Activated CD4-positive, CD25-positive, alpha-beta regulatory T cell treated with anti-CD3 and anti-CD28 coated beads, Interleukin-2, amount 50 U/mL, for 16 hours (primary cell): ENCODE measurements around the gene SYT6.

Experiments used
- DNase-seq: peaks from one replicate; pipeline ENCODE4 v3.0.0-alpha.2; 2020; ENCODE audit warnings: low read depth, low spot score

Gene SYT6

GRCh38 chr1:114153261-114154145, at the start of gene SYT6:
TSS of gene SYT6 (minus strand) at chr1:114153869. CDS start at chr1:114153772, 97 bp downstream.
- DNase-seq: no peak

GRCh38 chr1:114201486-114201885, 47.8 kb upstream of the SYT6 start:
- DNase-seq: no peak

DNA sequence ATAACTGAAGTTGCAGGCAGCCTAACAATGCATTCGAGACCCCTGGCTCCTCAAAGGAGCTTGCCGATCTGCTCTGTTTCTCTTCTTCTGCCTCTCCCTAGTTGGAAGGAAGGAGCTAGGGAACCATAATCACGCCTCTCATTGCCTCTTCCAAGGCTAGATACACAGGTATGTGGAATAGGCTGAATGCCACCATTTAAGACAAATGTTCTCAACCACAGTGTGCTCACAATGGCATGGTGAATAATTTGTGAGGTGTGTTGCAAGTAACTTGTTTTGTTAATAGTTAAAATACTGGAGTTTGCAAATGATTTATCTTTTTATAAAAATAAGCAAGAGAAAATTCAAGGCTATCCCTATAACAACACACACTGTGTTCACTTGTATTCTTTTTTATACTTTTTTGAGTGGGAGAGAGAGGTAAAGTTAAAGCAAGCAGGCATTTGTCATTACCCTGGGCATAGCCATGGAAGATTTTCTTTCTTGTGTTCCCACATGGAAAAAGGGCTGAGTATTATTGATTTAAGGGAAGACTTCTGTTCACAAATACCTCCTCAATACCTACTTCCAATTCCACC, 45.4 kb upstream of the SYT6 start:
- no peak for DNase-seq

DNA sequence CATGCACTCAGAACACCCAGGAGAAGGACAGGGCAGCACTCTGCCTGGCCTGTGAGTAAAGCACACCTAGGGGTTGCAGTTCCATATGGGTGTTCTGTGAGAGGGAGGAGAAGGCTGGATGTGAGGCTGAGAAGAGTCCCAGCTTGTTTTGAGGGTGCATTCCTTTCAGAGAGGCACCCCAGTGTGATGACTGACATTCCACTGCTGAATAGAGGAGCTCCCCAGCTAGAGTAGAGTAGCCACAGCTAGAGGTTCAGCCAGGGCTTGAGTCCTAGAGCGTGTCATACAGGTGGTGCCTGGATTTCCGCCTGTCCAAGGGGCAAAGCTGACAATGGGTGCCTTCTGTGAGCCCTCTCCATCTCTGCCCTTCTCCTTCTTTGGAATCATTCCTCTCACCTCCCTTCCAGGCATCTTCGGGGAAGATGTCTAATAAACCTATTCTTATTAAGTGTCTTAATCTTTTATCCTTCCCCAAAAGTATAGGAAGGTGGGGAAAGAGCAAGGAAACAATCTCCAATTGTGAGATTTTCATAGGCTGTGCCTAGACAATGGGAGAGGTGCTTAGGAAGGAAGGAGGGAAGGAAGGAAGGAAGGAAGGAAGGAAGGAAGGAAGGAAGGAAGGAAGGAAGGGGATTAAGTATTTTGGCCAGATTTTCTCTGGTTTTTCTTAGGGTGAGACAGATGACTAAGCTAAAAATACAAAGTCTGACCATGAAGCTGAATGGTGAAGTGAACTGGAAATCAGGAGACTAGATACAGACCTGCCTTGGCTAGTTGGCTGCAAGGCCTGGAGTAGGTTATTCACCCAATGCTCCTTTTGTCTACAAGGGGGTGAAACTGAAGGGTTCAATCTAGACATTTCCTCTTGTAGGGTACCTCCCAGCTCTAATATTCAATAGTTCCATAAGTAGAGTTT, 43.6 kb upstream of the SYT6 start:
- no peak for DNase-seq

GRCh38 chr1:114195819-114196218, 42.1 kb upstream of the SYT6 start:
- no peak for DNase-seq

GRCh38 chr1:114192328-114192727, 38.7 kb upstream of the SYT6 start:
- DNase-seq: no peak

GRCh38 chr1:114189398-114189797, 35.7 kb upstream of the SYT6 start:
- DNase-seq: no peak

GRCh38 chr1:114181356-114181755, 27.7 kb upstream of the SYT6 start:
- no peak for DNase-seq

DNA sequence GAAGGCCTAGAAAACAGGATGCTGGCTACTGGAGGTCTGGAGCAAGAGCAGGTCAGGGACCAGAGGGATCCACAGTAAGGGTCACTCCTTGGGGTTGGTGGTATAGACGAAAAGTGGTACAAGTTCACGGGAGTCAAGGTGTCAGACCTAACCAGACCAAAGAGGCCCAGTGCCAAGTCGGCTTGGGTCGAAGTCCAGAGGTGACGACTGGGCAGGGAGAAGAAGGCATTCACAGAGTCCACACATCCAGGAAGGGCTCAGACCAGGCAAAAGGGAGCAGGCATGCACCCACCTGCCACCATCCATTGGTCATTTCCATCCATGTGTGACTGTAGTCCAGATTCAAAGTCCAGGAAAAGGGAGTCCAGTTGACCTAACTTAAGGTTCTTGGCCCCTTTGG, 27.1 kb upstream of the SYT6 start:
- DNase-seq: no peak

GRCh38 chr1:114178936-114179335, 25.3 kb upstream of the SYT6 start:
- DNase-seq: no peak

DNA sequence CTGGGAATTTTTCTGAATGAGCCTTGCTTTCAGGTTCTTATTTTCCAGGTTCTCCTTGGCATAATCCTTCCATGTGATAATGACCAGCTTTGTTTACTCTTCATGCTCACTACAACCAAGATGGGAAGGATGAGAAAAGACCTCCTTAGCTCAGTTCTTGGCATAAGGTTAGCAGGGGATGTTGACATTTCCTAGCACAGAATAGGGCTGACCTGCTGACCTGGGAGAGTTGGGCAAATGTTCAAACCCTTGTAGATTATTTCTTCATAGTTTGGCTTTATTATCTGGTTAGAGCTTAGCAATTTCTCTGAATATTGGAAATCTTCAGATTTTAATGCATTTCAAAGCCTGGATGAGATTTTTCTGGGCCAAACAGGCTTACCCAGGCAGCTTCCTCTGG, 23.6 kb upstream of the SYT6 start:
- no peak for DNase-seq

GRCh38 chr1:114176366-114176765, 22.7 kb upstream of the SYT6 start:
- no peak for DNase-seq

GRCh38 chr1:114173680-114174079, 20.0 kb upstream of the SYT6 start:
- DNase-seq: no peak

DNA sequence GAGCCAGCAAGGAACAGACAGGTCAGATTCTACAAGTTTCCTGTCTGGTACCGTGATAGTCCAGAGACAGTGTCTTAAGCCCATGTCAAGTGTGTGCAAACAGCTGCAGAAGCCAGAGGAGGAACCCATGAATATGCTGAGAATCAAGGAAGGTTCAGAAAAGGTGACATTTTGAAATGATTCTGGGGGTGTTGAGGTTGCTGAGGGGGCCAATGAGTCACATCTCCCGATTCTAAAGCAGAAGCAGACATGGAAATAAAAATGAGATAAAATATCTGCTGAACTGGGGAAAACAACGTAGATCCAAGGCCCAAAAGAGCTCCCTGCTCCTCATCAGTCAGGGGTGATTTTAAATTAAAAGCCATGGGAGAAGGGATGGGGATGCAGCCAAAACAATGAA, 15.8 kb upstream of the SYT6 start:
- DNase-seq: no peak

GRCh38 chr1:114167226-114167625, 13.6 kb upstream of the SYT6 start:
- DNase-seq: no peak

DNA sequence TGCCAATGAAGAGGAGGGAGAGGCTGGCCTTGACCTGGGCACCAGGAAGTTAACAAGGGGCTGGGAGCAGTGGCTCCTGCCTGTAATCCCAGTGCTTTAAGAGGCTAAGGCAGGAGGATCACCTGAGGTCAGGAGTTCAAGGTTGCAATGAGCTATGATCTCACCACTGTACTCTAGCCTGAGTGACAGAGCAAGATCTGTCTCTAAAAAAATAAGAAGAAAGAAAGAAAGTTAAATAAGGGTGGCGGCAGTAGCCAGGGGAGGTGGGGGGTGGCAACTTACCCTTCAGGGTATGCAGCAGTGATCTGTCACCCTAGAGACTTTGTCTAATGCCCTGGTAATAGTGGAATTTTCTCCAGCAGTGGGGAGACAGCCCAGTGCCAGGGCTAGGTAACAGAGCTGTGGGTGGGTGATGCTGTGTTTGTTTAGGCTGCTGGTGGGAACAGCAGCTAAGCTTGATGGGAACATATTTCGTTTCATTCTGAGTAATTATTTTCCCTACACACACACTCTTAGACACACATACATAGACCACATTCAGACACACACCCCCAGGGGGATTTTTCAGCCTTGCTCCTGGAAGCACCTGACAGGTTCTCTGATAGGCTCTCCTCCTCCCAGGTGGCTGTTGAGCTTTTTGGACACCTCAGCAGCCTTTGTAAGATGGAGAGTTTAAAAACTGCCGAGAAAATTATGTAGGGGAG, 11.3 kb upstream of the SYT6 start:
- no peak for DNase-seq

DNA sequence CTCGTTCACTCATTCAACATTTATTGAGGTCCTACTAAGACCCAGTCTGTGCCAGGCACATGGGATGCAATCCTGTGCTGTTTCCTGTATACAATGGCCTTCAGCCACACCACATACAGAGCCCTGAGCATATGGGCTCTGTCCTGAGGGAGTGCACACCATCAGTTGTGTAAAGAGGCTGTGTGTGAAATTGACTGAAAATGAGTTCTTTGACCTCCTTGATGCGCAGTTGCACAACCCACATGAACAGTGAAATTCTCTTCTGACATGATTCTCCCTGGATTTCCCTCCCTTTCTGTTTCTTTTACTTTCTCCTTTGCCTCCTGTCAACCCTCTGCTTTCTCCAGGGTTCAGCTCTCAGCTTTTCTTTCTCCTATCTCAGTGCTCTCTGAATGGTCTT, 6.3 kb upstream of the SYT6 start:
- DNase-seq: no peak

GRCh38 chr1:114157275-114157660, 3.6 kb upstream of the SYT6 start:
- DNase-seq: no peak

DNA sequence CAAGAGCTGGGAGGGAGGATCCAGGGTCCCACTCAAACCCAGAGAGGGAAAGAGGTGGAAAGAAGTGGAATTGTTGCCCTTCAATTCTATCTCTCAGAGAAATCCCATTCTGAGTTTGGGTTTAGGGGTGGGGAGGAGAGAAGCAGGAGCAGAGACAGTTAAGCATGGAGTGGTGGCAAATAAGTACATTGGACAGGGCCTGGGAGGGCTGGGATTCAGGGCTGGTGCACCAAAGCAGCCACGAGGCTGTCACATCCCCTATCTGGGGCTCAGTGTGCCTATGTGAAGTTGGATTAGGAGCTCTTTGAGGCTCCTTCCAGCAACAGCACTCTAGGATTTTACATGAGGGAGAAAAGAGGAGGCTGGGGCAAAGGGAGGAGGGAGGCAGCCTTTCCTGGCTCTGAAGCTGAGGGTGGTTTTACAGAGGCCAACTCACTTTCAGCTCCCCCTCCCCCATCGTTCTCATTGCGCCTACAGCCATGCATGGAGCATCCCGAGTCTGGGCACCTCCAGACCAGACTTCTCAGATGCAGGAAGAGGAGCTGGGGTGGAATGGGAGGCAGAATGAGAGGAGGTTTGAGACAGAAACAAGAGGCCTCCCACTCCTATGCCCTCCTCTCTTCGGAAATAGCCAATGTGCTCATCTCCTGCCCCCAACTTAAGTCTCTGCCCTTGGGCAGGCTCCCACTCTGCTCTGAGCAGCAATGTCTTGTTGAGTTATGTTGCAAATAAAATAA, 3.0 kb upstream of the SYT6 start:
- DNase-seq: no peak

DNA sequence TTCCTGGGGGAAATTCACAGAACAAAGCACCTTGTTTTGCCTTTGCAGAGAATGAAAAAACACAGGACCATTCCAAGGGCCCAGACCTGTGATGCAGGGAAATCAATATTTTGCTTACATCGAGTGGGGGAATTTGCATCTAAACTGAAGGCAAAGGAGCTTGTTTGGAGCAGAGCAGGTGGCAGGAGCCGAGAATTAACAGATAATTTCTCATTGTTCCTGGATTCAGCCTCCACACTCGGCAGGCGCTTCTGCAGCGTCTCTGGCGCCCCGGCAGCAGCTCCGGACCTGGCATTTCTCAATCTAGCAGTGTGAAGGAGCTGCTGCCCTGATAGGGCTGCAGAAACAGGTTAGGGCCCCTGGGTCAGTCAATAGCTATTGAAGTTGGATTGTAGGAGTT, 2.0 kb upstream of the SYT6 start:
- no peak for DNase-seq

DNA sequence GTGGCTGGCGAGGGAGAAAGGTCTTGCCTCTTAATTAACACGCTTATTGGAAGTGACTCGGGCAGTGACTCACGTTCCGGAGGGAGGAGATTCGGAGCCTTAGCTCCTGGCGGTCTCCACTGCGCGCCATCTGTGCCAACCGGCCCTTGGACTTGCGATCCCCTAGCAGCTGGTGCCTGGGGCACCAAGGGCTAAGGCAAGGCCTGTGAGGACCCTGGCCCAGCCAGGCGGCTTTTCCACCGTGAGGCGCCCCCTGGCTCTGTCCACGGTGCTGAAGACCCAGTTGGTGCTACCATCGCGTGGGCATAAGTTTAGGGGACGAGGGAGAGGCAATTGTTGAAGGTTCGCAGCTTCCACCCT, 1.3 kb upstream of the SYT6 start:
- no peak for DNase-seq
